NCI-H1417 treated with DMSO at 0.1 percent for 48 hours (cell line): ENCODE results near the gene MMRN1.

Source experiments
- DNase-seq: peaks from one replicate; lab custom pipeline; 2025; lab: John Stamatoyannopoulos, UW

MMRN1 gene

DNA sequence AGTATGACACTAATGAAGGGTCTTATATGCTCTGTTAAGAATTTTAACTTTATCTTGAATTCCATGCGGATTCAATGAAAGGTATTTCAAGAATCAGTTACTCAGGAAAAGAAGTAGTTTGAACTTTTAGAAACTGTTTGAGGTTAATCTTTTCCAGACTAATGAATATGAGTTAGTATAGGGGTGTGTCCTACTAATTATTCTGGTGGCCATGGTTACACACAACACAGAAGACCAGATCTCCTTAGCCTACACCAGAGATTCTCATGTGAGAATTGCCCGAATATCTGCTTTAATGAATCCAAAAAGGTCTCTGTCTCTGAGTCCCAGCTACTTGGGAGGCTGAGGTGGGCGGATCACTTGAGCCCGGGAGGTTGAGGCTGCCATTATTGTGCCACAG, 100.4 kb downstream of the MMRN1 start:
- DNase-seq, result no peak

DNA sequence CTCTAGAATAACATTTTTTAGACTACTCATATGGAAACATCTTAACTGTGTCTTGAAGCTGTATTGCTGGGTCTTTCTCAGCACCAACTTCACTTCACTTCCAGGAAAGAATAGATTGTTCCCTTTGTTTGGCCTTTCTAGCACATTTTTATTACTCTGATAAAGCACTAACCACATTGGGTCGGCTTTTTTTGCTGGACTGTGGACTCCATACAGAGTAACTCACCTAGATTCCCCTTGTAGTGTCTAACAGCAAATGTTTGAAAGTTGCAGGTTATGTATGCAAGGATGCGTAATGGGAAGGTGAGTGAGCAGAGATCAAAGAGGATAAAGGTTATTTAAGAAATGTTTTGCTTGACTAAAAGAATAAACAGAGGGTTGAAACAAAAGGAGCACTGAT, 101.2 kb downstream of the MMRN1 start:
- DNase-seq, result no peak

DNA sequence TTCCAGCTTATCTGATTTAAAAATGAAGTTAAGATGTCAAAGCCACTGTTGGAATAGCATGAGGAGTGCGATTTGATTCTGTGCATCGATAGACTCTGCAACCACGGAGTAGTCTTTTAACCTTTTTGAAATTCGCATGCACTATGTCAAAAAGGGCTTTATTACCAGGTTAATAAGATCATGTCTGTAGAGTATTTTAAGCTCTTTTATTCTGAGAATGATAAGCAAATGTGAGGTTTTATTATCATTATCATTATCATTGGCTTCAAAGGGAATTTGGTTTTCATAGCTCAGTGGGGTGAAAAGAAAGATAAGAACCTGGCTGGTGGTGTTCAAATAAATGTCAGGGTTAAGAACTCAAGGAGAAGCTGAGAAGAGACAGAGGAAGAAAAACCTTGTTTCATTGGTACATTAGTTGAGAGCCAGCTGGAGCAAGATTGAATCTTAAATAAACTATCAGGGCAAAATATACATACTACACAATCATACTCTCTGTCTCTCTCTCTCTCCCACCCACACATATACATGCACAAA, 102.6 kb downstream of the MMRN1 start:
- no peak for DNase-seq

DNA sequence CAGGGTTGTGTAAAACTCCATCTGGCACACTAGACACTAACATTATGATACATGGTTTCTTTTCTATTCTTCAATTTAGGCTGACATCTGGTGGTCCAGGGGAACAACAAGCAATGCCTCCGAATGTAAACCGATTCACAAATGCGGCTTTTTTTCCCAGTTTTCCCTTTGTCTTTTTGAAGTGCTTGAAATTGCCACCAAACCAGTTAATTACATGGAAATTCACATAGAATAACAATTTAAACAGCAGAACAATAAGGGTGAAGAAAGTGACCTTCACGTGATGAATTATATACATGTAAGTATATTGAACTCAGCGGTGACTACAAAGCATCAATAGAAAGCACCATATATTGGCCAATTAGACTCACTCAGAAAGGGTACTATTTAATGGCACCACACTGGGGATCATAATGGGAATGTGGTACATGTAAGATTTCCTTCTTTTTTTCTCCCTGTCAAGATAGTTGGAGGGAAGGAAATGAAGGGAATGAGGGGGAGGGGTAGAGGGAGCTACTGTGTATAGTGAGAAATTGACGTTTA, 103.9 kb downstream of the MMRN1 start:
- peak; percentile 71 for DNase-seq

DNA sequence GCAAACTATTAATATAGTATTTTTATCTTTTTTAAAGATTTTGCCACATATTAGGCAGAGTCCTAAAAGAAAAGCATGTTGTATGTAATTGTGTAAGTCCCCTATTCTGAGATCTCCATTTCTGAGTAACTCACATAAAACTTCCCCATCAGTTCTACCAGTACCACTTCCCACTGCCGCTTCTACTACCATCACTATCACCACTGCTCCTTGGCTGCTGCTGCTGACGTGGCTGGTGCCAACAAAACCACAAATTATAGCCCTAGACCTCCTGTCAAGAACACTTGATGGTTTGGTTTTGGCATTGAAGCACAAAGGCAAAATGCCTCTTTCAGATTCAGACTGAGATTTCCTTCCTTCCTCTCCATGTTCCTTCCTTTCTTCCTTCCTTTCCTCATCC, 106.4 kb downstream of the MMRN1 start:
- no peak for DNase-seq

DNA sequence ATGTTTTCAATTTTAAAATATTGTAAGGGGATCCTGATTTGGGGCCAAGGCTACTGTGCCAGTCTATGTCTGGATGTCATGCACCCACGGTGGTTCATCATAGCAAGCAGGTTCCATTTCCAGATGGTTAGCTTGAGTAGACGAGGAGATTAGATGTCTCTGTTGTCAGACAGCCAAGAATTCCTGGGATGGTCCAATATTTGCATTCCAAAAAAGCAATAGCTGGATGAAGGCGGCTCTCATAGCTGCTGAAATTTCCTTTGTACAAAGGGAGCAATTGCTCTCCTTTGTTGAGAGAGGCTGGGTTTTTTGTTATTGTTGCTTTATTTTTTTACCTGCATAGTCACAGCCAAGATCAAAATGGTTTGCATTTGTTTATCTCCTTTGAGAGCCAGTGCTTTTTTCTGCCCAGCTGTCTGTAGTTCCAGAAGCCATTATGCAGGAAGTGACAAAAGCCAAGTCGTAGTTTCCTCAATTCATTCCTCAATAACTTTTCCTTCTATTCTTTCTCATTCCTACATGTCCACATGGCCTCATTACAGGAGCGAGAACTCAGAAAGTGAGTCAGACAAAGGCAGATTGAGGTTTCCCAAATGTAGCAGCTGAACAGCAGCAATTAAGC, 107.9 kb downstream of the MMRN1 start:
- no peak for DNase-seq
